Measurements from ENCODE around the gene PLAAT4.

GRCh38 chr11:63558459-63559157, 22.0 kb downstream of the PLAAT4 start:
- TF ChIP-seq POLR2AphosphoS5 (IDR thresholded peaks at IDR 0.05), result no peak
- TF ChIP-seq CTCF (IDR thresholded peaks at IDR 0.05), result no peak
- TF ChIP-seq POLR2A (IDR thresholded peaks at IDR 0.05), result no peak

All from gastroesophageal sphincter (tissue), 3 donors.